Activated CD4-positive, alpha-beta T cell treated with anti-CD3 and anti-CD28 coated beads for 48 hours (primary cell): Measurements from ENCODE around the gene MRPL32.
"Not testable (repeated sequence)": the region's sequence is repeated elsewhere in the genome, so short reads cannot be mapped to it uniquely, and the experiment has no call there.

Experiments used
- DNase-seq: peaks from one replicate; pipeline ENCODE4 v3.0.0-alpha.2; 2020

The MRPL32 gene

GRCh38 chr7:42931834-42932651, at the start of gene MRPL32, which contains the start of gene PSMA2:
TSS of gene MRPL32 (plus strand) at chr7:42932376. CDS start at chr7:42932387, 11 bp downstream.
TSS of gene PSMA2 (minus strand) at chr7:42932174. CDS start at chr7:42932158, 16 bp downstream.
- peak; percentile 94 for DNase-seq

GRCh38 chr7:42883950-42884349, 48.2 kb upstream of the MRPL32 start:
- DNase-seq = no peak

DNA sequence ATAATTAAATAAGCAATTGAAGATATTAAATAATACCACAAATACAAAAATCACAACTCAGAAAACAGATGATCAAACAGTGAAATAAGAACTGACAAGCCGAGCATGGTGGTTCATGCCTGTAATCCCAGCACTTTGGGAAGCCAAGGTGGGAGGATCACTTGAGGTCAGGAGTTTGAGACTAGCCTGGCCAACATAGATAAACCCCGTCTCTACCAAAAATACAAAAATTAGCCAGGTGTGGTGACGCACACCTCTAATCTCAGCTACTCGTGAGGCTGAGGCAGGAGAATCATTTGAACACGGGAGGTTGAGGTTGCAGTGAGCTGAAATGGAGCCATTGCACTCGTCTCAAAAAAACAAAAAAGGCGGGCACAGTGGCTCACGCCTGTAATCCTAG, 47.0 kb upstream of the MRPL32 start:
- not testable (repeated sequence) for DNase-seq

- DNase-seq = no peak
Observed at GRCh38 chr7:42886129-42886528, 46.0 kb upstream of the MRPL32 start.

- DNase-seq = no peak
Observed at GRCh38 chr7:42886893-42887505, 45.2 kb upstream of the MRPL32 start.

- no peak for DNase-seq
Observed at GRCh38 chr7:42893346-42894240, 38.6 kb upstream of the MRPL32 start.

GRCh38 chr7:42900842-42901241, 31.3 kb upstream of the MRPL32 start:
- DNase-seq = no peak

- DNase-seq = no peak
Observed at GRCh38 chr7:42902331-42902730, 29.8 kb upstream of the MRPL32 start.

- DNase-seq = no peak
Observed at GRCh38 chr7:42906181-42906580, 26.0 kb upstream of the MRPL32 start.

GRCh38 chr7:42907316-42907715, 24.9 kb upstream of the MRPL32 start:
- DNase-seq = no peak

DNA sequence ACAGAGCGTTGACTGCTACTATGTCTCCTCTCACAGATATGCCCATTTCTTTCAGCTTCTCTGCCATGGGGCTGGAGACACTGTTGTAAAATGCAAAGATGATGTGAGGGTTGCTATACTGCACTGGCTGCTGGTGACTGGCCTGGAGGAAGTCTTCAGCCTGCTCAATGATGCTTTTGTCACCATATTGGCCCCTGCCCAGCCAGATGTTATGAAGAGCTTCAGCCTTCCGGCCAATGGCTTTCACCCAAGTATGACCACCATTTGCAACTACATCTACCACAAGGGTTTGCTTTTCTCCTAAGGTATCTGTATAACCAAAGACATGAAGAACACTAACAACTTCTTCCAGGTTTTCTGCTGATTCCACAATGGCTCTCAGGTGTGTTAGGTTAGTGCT, 21.9 kb upstream of the MRPL32 start:
- DNase-seq = no peak

DNA sequence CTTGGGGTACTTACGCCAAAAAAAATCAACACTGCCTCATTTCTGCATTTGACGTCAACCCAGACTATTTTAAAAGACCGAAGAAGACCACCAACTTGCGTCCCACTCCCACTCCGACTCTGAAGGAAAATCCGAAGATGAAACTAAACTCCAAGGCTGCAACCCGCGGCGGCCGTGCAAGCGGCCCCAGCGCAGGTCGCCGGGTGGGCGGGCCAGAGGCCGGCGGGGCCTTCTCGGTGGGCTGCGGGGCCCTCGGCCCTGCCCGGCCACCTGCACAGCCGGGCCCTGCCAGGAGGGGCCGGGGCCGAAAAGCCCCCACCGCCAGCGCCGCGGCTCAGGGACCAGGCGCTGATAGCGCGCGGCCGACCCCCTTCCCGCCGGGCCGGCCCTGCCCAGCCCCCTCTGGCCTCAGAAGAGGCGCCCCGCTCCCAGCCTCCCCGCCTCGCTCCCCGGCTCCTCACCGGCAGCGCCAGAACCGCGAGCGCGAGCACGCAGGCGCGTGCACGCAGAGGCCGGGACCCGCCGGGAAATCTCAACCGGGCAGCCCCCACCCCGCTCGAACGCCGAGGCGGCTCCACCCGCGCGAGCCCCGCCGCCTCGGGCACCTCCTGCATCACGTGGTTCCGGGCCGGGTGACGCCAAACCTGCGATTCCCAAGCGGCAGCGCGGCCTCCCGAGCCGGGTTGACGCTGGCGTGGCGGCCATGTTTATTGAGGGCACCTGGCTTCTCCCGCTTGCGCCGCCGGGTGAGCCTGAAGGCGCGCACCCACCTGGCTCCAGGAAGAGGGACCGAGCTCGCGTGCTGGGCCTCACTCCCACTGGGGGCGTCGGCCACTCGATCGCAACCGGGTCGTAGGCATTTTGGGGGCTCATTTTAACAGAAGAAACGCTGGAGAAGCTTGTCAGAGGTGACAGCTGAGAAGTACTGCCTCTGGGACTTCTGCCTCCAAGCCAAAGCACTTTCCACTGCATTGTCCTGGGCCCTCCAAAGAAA, 20.4 kb upstream of the MRPL32 start, which contains the start of gene C7orf25:
TSS of gene C7orf25 (minus strand) at position 617 of the 994 bp plus-strand sequence. CDS start 1,170 bp downstream, outside the sequence.
- peak; percentile 97 for DNase-seq

- no peak for DNase-seq
Observed at GRCh38 chr7:42913591-42913990, 18.6 kb upstream of the MRPL32 start.

DNA sequence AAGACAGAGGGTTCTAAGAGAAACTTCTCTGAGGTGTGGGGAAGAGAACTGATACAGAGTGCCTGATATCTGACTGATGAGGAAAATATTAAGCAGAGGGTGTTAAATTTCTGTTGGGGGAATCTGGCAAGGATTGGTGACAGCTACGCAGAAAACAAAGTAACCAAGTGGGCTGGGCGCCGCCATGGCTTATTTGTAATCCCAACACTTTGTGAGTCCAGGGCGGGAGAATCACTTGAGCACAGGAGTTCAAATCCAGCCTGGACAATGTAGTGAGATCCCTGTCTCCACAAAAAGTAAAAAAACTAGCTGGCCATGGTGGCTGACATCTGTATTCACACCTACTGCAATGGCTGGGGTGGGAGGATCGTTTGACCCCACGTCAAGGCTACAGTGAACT, 18.2 kb upstream of the MRPL32 start:
- DNase-seq = no peak

- no peak for DNase-seq
Observed at GRCh38 chr7:42914421-42915045, 17.6 kb upstream of the MRPL32 start.

GRCh38 chr7:42915356-42915755, 16.8 kb upstream of the MRPL32 start:
- no peak for DNase-seq

DNA sequence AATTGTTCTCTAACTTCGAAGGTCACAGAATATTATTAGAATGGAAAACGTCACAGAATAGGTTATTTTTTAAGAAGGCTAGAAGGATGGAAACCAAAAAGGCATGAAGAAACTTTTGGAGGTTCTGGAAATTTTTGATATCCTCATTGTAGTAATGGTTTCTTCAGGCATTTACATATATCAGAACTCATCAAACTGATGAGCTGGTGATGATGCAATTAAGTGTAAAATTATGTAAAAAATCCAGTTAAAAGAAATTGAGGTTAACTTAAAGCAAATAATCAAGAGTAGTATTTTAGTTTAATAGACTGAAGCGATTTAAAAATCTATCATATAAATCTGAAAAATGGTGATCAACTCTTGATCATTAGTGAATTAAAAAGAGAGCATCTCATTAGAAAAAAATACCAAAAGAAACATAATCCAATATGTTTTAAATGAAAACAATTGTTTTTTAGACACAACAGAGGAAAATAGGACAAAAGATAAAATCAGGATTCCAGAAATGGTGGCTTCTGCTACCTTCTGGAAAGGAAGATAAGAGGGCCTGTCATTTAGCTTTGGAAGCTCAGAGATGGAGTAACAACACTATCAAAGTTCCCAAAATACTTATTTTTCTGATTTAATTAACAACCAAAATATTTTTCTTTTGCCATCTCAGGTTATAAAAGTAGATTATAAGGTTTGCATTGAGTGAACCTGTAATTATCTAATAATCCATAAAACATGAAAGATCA, 10.0 kb upstream of the MRPL32 start:
- DNase-seq = no peak

GRCh38 chr7:42924223-42924838, 7.8 kb upstream of the MRPL32 start:
- DNase-seq = no peak

DNA sequence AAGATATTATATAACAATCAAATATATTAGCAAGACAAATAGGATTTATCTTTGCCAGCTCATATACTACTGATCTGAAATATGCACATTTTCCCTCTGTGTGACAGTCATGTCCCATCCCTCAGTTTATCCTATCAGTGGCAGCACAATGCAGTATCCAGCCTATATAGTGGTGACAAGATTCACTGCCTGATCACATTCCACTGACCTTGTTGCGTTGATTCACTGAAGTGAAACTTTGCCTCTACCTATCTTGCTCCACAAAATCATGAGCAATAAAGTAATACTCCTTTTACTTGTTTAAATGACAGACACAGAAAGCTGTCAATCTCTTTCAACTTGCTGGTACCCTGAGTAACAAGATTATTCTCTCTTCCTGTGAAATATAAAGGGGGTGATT, 6.5 kb upstream of the MRPL32 start:
- no peak for DNase-seq

- DNase-seq = no peak
Observed at GRCh38 chr7:42926204-42926603, 6.0 kb upstream of the MRPL32 start.
